ENCODE results near the gene LRRC27.
"Not testable (repeated sequence)": the region's sequence is repeated elsewhere in the genome, so short reads cannot be mapped to it uniquely, and the experiment has no call there.

The LRRC27 gene

GRCh38 chr10:132350391-132350790 lies 18.4 kb downstream of the LRRC27 start:
- DNase-seq = no peak
- Mint-ChIP-seq H3K4me3 (no peak overlapping the region), H3K4me1 (ENCODE audit: low read depth) (peaks cover 2% of the 10 kb centered on the region), H3K9me3 (no peaks in the 10 kb centered on the region), H3K27ac (no peak overlapping the region), H3K36me3 (ENCODE audit: low read depth) (peaks cover 3% of the 10 kb centered on the region), H3K27me3 (no peaks in the 10 kb centered on the region)

- no peaks in the 10 kb centered on the region for H3K27me3 Mint-ChIP-seq
- no peak overlapping the region for H3K27ac Mint-ChIP-seq
- no peaks in the 10 kb centered on the region for H3K36me3 Mint-ChIP-seq (ENCODE audit: low read depth)
- H3K4me1 Mint-ChIP-seq (ENCODE audit: low read depth) = peaks cover 2% of the 10 kb centered on the region
- no peaks in the 10 kb centered on the region for H3K9me3 Mint-ChIP-seq
- no peak overlapping the region for H3K4me3 Mint-ChIP-seq
- DNase-seq = no peak
Measured at GRCh38 chr10:132350946-132351345, 19.0 kb downstream of the LRRC27 start.

GRCh38 chr10:132351611-132352010 lies 19.6 kb downstream of the LRRC27 start:
- H3K27ac Mint-ChIP-seq = no peak overlapping the region
- no peak overlapping the region for H3K4me3 Mint-ChIP-seq

GRCh38 chr10:132352462-132353308 lies 20.7 kb downstream of the LRRC27 start:
- H3K4me3 Mint-ChIP-seq; H3K36me3 Mint-ChIP-seq (ENCODE audit: low read depth); H3K27me3 Mint-ChIP-seq; H3K27ac Mint-ChIP-seq; H3K4me1 Mint-ChIP-seq (ENCODE audit: low read depth); H3K9me3 Mint-ChIP-seq: not testable (repeated sequence)
- DNase-seq = peak; percentile 86

More at GRCh38 chr10:132351611-132352010, 19.6 kb downstream of the LRRC27 start:
- Mint-ChIP-seq H3K4me1 (ENCODE audit: low read depth) (peaks cover 2% of the 10 kb centered on the region), H3K9me3 (no peaks in the 10 kb centered on the region), H3K36me3 (ENCODE audit: low read depth) (no peaks in the 10 kb centered on the region), H3K27me3 (no peaks in the 10 kb centered on the region)
- no peak for DNase-seq

GRCh38 chr10:132353456-132354355 lies 21.7 kb downstream of the LRRC27 start:
- no peaks in the 10 kb centered on the region for H3K9me3 Mint-ChIP-seq
- no peaks in the 10 kb centered on the region for H3K36me3 Mint-ChIP-seq (ENCODE audit: low read depth)
- no peak overlapping the region for H3K27ac Mint-ChIP-seq
- peaks cover 2% of the 10 kb centered on the region for H3K4me1 Mint-ChIP-seq (ENCODE audit: low read depth)
- DNase-seq = no peak
- H3K27me3 Mint-ChIP-seq = no peaks in the 10 kb centered on the region
- no peak overlapping the region for H3K4me3 Mint-ChIP-seq

GRCh38 chr10:132354356-132355094 lies 22.5 kb downstream of the LRRC27 start:
- Mint-ChIP-seq H3K36me3 (ENCODE audit: low read depth) (no peaks in the 10 kb centered on the region), H3K9me3 (no peaks in the 10 kb centered on the region), H3K27ac (no peak overlapping the region), H3K27me3 (no peaks in the 10 kb centered on the region), H3K4me1 (ENCODE audit: low read depth) (peaks cover 2% of the 10 kb centered on the region), H3K4me3 (no peak overlapping the region)
- no peak for DNase-seq

- H3K4me3 Mint-ChIP-seq = no peak overlapping the region
- no peaks in the 10 kb centered on the region for H3K9me3 Mint-ChIP-seq
- H3K4me1 Mint-ChIP-seq (ENCODE audit: low read depth) = peaks cover 2% of the 10 kb centered on the region
- H3K27me3 Mint-ChIP-seq = no peaks in the 10 kb centered on the region
- H3K36me3 Mint-ChIP-seq (ENCODE audit: low read depth) = no peaks in the 10 kb centered on the region
- DNase-seq = no peak
- no peak overlapping the region for H3K27ac Mint-ChIP-seq
Measured at GRCh38 chr10:132355297-132355696, 23.3 kb downstream of the LRRC27 start.

- Mint-ChIP-seq H3K9me3 (no peaks in the 10 kb centered on the region), H3K27me3 (no peaks in the 10 kb centered on the region), H3K4me1 (ENCODE audit: low read depth) (peaks cover 2% of the 10 kb centered on the region), H3K36me3 (ENCODE audit: low read depth) (no peaks in the 10 kb centered on the region), H3K4me3 (no peak overlapping the region), H3K27ac (no peak overlapping the region)
- DNase-seq = no peak
Measured at GRCh38 chr10:132355754-132356153, 23.8 kb downstream of the LRRC27 start.

- DNase-seq = no peak
- no peaks in the 10 kb centered on the region for H3K36me3 Mint-ChIP-seq (ENCODE audit: low read depth)
- peaks cover 2% of the 10 kb centered on the region for H3K4me1 Mint-ChIP-seq (ENCODE audit: low read depth)
- H3K27me3 Mint-ChIP-seq = no peaks in the 10 kb centered on the region
- H3K4me3 Mint-ChIP-seq = no peak overlapping the region
- no peaks in the 10 kb centered on the region for H3K9me3 Mint-ChIP-seq
- no peak overlapping the region for H3K27ac Mint-ChIP-seq
Measured at GRCh38 chr10:132356621-132357195, 24.7 kb downstream of the LRRC27 start.

- no peak for DNase-seq
- Mint-ChIP-seq H3K4me3 (no peak overlapping the region), H3K36me3 (ENCODE audit: low read depth) (no peaks in the 10 kb centered on the region), H3K4me1 (ENCODE audit: low read depth) (peaks cover 2% of the 10 kb centered on the region), H3K27ac (no peak overlapping the region), H3K9me3 (no peaks in the 10 kb centered on the region), H3K27me3 (no peaks in the 10 kb centered on the region)
Measured at GRCh38 chr10:132357286-132358058, 25.5 kb downstream of the LRRC27 start.

- Mint-ChIP-seq H3K4me1 (ENCODE audit: low read depth) (no peaks in the 10 kb centered on the region), H3K36me3 (ENCODE audit: low read depth) (no peaks in the 10 kb centered on the region)
Measured at GRCh38 chr10:132359305-132360040, 27.5 kb downstream of the LRRC27 start.

GRCh38 chr10:132360766-132361447 lies 28.9 kb downstream of the LRRC27 start:
- no peaks in the 10 kb centered on the region for H3K9me3 Mint-ChIP-seq
- peaks cover 2% of the 10 kb centered on the region for H3K36me3 Mint-ChIP-seq (ENCODE audit: low read depth)
- DNase-seq = peak; percentile 59
- no peak overlapping the region for H3K4me3 Mint-ChIP-seq
- no peaks in the 10 kb centered on the region for H3K4me1 Mint-ChIP-seq (ENCODE audit: low read depth)
- H3K27me3 Mint-ChIP-seq = no peaks in the 10 kb centered on the region
- H3K27ac Mint-ChIP-seq = no peak overlapping the region

More at GRCh38 chr10:132359305-132360040, 27.5 kb downstream of the LRRC27 start:
- Mint-ChIP-seq H3K27me3 (no peaks in the 10 kb centered on the region), H3K4me3 (no peak overlapping the region), H3K9me3 (no peaks in the 10 kb centered on the region), H3K27ac (no peak overlapping the region)
- no peak for DNase-seq
